ENCODE measurements around the gene MAPRE3. TPM values are rescaled to one million over a fixed set of nuclear protein-coding genes. Genes with fewer than 3 reads are reported as not detected.

Gene MAPRE3
- total and polyA plus RNA-seq, 9 of the 15 experiments (the other 6 are each of a cell fraction or from before 2014, with no cell fraction given), result 0.70 to 43.2 (median 12.6) TPM

GRCh38 chr2:27006602-27007415, 36.4 kb downstream of the MAPRE3 start (continued):
- TF ChIP-seq HSF4 (CRISPR knock-in tag; IDR thresholded peaks at IDR 0.05; ENCODE audit: borderline replicate concordance) (no peak), NONO (IDR thresholded peaks at IDR 0.05; ENCODE audit: low read depth in 2 of 2, low read length in 1 of 2) (no peak), ZNF445 (CRISPR knock-in tag; IDR thresholded peaks at IDR 0.05; ENCODE audit: low read depth) (no peak), CXXC5 (CRISPR knock-in tag; IDR thresholded peaks at IDR 0.05) (peak; percentile 55), ZNF707 (CRISPR knock-in tag; conservative IDR thresholded peaks at IDR 0.05) (0 out of 2 replicates have a peak, but pooled peaks have one; percentile 30), ZNF639 (CRISPR knock-in tag; conservative IDR thresholded peaks at IDR 0.05 in 1 of 2, IDR thresholded peaks at IDR 0.05 in 1 of 2) (peak in 1 of 2 experiments; percentile 46; a peak in 1 of 4 replicates), PPARD (CRISPR knock-in tag; IDR thresholded peaks at IDR 0.05) (no peak), MNT (conservative IDR thresholded peaks at IDR 0.05) (peak; percentile 12 to 51; a peak in 1 of 4 replicates), ZNF134 (CRISPR knock-in tag; conservative IDR thresholded peaks at IDR 0.05) (0 out of 2 replicates have a peak, but pooled peaks have one; percentile 37), GABPB2 (CRISPR knock-in tag; conservative IDR thresholded peaks at IDR 0.05) (no peak), NELFE (IDR thresholded peaks at IDR 0.05; ENCODE audit: insufficient read depth, insufficient read length) (no peak), ZEB2 (IDR thresholded peaks at IDR 0.05) (no peak), ZNF77 (CRISPR knock-in tag; IDR thresholded peaks at IDR 0.05) (no peak), TBL1XR1 (IDR thresholded peaks at IDR 0.05; ENCODE audit: low read length in 2 of 2) (peak in 1 of 2 experiments; percentile 78; a peak in 1 of 4 replicates), USF2 (CRISPR knock-in tag; IDR thresholded peaks at IDR 0.05) (no peak), XRCC3 (IDR thresholded peaks at IDR 0.05) (no peak), POLR3G (IDR thresholded peaks at IDR 0.05; ENCODE audit: extremely low read depth, insufficient read length, insufficient replicate concordance) (no peak), CREB5 (CRISPR knock-in tag; IDR thresholded peaks at IDR 0.05) (no peak), ZNF436 (CRISPR knock-in tag; IDR thresholded peaks at IDR 0.05) (no peak), NEUROD1 (IDR thresholded peaks at IDR 0.05; ENCODE audit: borderline replicate concordance, low read depth, low read length, partially characterized antibody) (no peak), ARID2 (IDR thresholded peaks at IDR 0.05) (no peak), NFATC3 (IDR thresholded peaks at IDR 0.05) (no peak), STAG1 (CRISPR knock-in tag; IDR thresholded peaks at IDR 0.05; ENCODE audit: borderline replicate concordance) (no peak), ZNF175 (CRISPR knock-in tag; IDR thresholded peaks at IDR 0.05; ENCODE audit: low read depth) (no peak)

Data from K562 (cell line).